ENCODE data around the gene NOXO1.

DNA sequence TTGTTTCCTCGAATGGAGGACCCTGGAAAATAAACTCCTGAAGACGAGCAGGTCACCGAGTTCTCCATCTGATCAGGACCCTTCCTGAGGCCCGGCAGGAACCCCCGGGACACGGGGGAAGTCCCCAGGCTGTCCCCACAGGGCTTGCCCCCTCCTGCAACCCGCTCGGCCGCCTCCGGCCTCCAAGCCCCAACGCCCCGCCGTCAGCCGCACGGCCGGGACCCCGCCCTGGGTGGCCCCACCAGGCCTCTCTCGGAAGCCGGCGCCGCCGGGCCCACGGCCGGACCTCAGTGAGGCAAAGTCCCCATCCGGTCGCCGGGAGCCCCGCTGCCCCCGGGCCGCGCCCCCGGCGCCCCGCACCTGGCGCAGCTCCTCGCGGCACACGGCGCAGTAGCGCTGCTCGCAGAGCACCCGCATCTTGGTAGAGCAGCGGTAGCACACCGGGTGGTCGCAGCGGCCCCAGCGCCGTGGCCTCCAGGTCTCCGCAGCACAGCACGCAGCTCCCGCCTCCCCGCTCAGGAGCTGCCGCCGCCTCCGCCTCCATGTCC, 28.0 kb upstream of the NOXO1 start:
- TF ChIP-seq CTCF (conservative IDR thresholded peaks at IDR 0.05 in 1 of 2, IDR thresholded peaks at IDR 0.05 in 1 of 2; ENCODE audit: extremely low read depth in 1 of 2, insufficient read depth in 1 of 2, low read depth in 1 of 2, low read length in 2 of 2) (no peak), EZH2 (IDR thresholded peaks at IDR 0.05; ENCODE audit: borderline replicate concordance, low read length) (no peak)
